Keratinocyte (primary cell): ENCODE results near the gene SIGLEC1. TPM values are rescaled to one million over a fixed set of nuclear protein-coding genes. Genes with fewer than 3 reads are reported as not detected.

Experiments used
- DNase-seq: peaks from one replicate; pipeline ENCODE4 v3.0.0-alpha.2; 2011; ENCODE audit warnings: low read depth, missing footprints, low spot score
- FAIRE-seq: peaks from 2 replicates; lab custom pipeline; 2011; peaks lifted over from hg19 to GRCh38; lab: Jason Lieb, UNC
- H2AFZ ChIP-seq: 2 replicates; pipeline ENCODE4 v1.6.0; 2012; ENCODE audit warnings: low read length, control low read depth, inconsistent platforms; ENCODE audit not compliant: control insufficient read depth
- H3K27ac ChIP-seq: 2 replicates; pipeline ENCODE4 v1.5.1; 2011; ENCODE audit warnings: low read length; ENCODE audit not compliant: control insufficient read depth, insufficient read depth
- H3K27me3 ChIP-seq: 3 replicates; pipeline ENCODE4 v1.6.0; 2011; ENCODE audit warnings: low read length; ENCODE audit not compliant: control insufficient read depth, insufficient read depth; ENCODE audit errors: extremely low read depth
- H3K36me3 ChIP-seq, 2 experiments: 2 replicates in 1 of 2; 3 replicates in 1 of 2; pipeline ENCODE4 v1.5.1; 2011; ENCODE audit warnings: low read length in 2 of 2, mild to moderate bottlenecking in 1 of 2; ENCODE audit not compliant: control insufficient read depth in 2 of 2, insufficient read depth in 2 of 2; ENCODE audit errors: extremely low read depth in 1 of 2
- H3K4me1 ChIP-seq: 3 replicates; pipeline ENCODE4 v1.5.1; 2011; ENCODE audit warnings: low read length; ENCODE audit not compliant: control insufficient read depth, insufficient read depth; ENCODE audit errors: extremely low read depth
- H3K4me2 ChIP-seq: 3 replicates; pipeline ENCODE4 v1.6.0; 2011; ENCODE audit warnings: low read depth, low read length; ENCODE audit not compliant: control insufficient read depth, insufficient read depth; ENCODE audit errors: extremely low read depth
- H3K4me3 ChIP-seq, 3 experiments: fragments of 200-600 bp in 1 of 3; sonication (generic) in 1 of 3; 2 replicates in 2 of 3; 3 replicates in 1 of 3; pipeline ENCODE4 v1.5.1; 2011 to 2016; ENCODE audit warnings: low read length in 3 of 3, mild to moderate bottlenecking in 3 of 3, control low read depth in 2 of 3, inconsistent platforms in 1 of 3, low read depth in 1 of 3, mixed read lengths in 1 of 3, mixed run types in 1 of 3, moderate library complexity in 1 of 3; ENCODE audit not compliant: control insufficient read depth in 2 of 3, insufficient read depth in 2 of 3; ENCODE audit errors: extremely low read depth in 1 of 3
- H3K79me2 ChIP-seq: 2 replicates; pipeline ENCODE4 v1.6.0; 2012; ENCODE audit warnings: low read length; ENCODE audit not compliant: control insufficient read depth, insufficient read depth
- H3K9ac ChIP-seq: 3 replicates; pipeline ENCODE4 v1.6.0; 2011; ENCODE audit warnings: low read length; ENCODE audit not compliant: control insufficient read depth, insufficient read depth; ENCODE audit errors: extremely low read depth
- H3K9me1 ChIP-seq: 3 replicates; pipeline ENCODE4 v1.6.0; 2011; ENCODE audit warnings: low read length; ENCODE audit not compliant: control insufficient read depth, insufficient read depth; ENCODE audit errors: extremely low read depth
- H3K9me3 ChIP-seq: 2 replicates; pipeline ENCODE4 v1.5.1; 2012; ENCODE audit warnings: low read depth, low read length; ENCODE audit not compliant: control insufficient read depth
- H4K20me1 ChIP-seq: 3 replicates; pipeline ENCODE4 v1.6.0; 2011; ENCODE audit warnings: low read length; ENCODE audit not compliant: control insufficient read depth, insufficient read depth; ENCODE audit errors: extremely low read depth
- EZH2 ChIP-seq: IDR thresholded peaks from one replicate; pipeline ENCODE4 v1.6.1; 2012; ENCODE audit warnings: inconsistent platforms, mild to moderate bottlenecking, low read length, moderate library complexity
- dilution Hi-C: fragments of 300-500 bp; cut with MboI; formaldehyde crosslinking; loops from one replicate; pipeline ENCODE4 v1.7.0; 2020; ENCODE audit warnings: low sequenced_read_pairs; ENCODE audit not compliant: extremely low pct_ligation_motif_present
- polyA plus RNA-seq, 5 experiments: library from polyadenylated mRNA; depleted of rRNA in 3 of 5; stranded (reverse) in 3 of 5; stranded (forward) in 1 of 5; unstranded in 1 of 5; fragments of >200 nt; gene quantifications; 1 replicate in 1 of 5; 2 replicates in 3 of 5; 3 replicates in 1 of 5; pipeline versions ENCODE4 v1.2.1 to v1.2.3, GENCODE V29; 2011 to 2012; ENCODE audit warnings: missing spikeins in 2 of 5, low read depth in 1 of 5, low replicate concordance in 1 of 5
- TF ChIP-seq, protein P1 (sequence below), 3 experiments: IDR thresholded peaks in 1 of 3; conservative IDR thresholded peaks in 1 of 3; optimal IDR thresholded peaks in 1 of 3; 2 replicates in 2 of 3; 3 replicates in 1 of 3; pipeline versions ENCODE3 to v1.5.1; 2011; ENCODE audit warnings: low read length in 3 of 3, mild to moderate bottlenecking in 3 of 3, moderate library complexity in 2 of 3, control low read depth in 1 of 3, inconsistent platforms in 1 of 3; ENCODE audit not compliant: insufficient read depth in 2 of 3; ENCODE audit errors: extremely low read depth in 1 of 3

Gene SIGLEC1
- polyA plus RNA-seq, 1 donor (not counting 4 experiments of a cell fraction or from before 2014, with no cell fraction given): not detected

DNA sequence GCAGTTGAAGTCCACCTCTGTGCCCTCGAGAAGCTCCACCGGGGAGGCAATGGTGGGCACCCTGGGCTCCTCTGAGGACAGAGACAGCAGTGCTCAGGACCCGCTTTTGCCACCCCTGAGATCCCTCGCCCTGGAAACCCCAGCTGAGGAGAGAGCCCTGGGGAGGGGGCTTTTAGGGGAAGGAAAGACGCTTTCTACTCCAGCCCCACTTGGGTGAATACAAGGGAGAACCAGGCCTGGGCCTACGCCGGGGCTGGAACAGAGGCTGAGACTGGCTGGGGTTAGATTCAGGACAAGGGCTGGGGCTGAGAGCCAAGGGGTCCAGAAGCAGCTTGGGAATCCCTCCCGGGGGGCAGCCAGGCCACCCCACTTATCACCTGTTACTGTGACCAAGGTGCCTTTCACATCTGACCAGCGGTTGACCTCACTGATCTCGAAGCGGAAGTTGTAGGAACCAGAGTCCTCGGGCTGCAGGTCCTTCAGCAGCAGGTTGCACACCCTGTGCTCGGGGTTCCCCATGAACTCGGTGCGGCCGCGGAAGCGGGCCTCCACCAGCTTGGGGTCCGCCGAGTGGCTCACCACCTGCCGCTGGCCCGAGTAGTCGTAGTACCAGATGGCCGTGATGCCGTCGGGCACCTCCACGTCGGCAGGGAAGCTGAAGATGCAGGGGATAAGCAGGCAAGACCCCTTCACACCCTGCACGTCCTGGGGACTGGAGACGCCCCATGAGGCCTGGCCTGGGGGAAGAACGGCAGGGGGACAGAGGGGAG lies 6.2 kb downstream of the SIGLEC1 start:
- H3K4me3 ChIP-seq: no peak overlapping the region
- no peaks in the 10 kb centered on the region for H3K4me1 ChIP-seq
- H2AFZ ChIP-seq: no peak overlapping the region
- H3K79me2 ChIP-seq: no peaks in the 10 kb centered on the region
- peaks cover 4% of the 10 kb centered on the region for H3K27me3 ChIP-seq
- H3K9ac ChIP-seq: no peak overlapping the region
- no peaks in the 10 kb centered on the region for H3K9me1 ChIP-seq
- no peak overlapping the region for H3K4me2 ChIP-seq
- H3K9me3 ChIP-seq: no peaks in the 10 kb centered on the region
- no peaks in the 10 kb centered on the region for H4K20me1 ChIP-seq
- no peak for FAIRE-seq
- no peak for DNase-seq
- H3K27ac ChIP-seq: no peak overlapping the region
- dilution Hi-C loops: no loop called here
- no peak for TF ChIP-seq EZH2
- TF ChIP-seq, protein P1, sequence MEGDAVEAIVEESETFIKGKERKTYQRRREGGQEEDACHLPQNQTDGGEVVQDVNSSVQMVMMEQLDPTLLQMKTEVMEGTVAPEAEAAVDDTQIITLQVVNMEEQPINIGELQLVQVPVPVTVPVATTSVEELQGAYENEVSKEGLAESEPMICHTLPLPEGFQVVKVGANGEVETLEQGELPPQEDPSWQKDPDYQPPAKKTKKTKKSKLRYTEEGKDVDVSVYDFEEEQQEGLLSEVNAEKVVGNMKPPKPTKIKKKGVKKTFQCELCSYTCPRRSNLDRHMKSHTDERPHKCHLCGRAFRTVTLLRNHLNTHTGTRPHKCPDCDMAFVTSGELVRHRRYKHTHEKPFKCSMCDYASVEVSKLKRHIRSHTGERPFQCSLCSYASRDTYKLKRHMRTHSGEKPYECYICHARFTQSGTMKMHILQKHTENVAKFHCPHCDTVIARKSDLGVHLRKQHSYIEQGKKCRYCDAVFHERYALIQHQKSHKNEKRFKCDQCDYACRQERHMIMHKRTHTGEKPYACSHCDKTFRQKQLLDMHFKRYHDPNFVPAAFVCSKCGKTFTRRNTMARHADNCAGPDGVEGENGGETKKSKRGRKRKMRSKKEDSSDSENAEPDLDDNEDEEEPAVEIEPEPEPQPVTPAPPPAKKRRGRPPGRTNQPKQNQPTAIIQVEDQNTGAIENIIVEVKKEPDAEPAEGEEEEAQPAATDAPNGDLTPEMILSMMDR (optimal IDR thresholded peaks at IDR 0.05 in 1 of 3, IDR thresholded peaks at IDR 0.05 in 1 of 3, conservative IDR thresholded peaks at IDR 0.05 in 1 of 3; ENCODE audit: extremely low read depth in 1 of 3, insufficient read depth in 2 of 3, low read length in 3 of 3): no peak
- H3K36me3 ChIP-seq: no peaks in the 10 kb centered on the region

DNA sequence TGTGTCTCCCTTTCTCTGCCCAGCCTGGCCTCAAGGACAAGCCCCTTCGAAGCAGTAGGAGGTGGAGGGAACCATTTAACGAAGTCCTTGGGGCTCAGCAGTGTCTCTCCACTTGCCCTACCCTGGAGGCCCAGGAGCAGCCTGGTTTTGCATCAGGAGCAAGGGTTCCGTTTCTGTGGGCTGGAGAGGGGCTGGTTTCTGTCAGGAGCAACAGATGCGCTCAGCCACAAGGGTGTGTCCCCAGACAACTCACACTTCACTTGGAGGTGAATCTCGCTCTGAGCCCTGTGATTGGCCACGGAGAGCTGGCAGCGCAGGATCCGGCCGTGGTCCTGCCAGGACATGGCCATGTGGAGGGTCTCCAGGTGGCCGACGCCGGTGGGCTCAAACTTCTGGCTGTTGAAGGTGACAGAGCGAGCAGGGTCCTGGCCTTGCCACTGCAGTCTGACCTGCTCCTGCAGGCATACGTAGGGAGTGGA lies 6.9 kb downstream of the SIGLEC1 start:
- no peak overlapping the region for H2AFZ ChIP-seq
- H3K9me1 ChIP-seq: no peaks in the 10 kb centered on the region
- H3K4me1 ChIP-seq: no peaks in the 10 kb centered on the region
- TF ChIP-seq, protein P1 (optimal IDR thresholded peaks at IDR 0.05 in 1 of 3, IDR thresholded peaks at IDR 0.05 in 1 of 3, conservative IDR thresholded peaks at IDR 0.05 in 1 of 3; ENCODE audit: extremely low read depth in 1 of 3, insufficient read depth in 2 of 3, low read length in 3 of 3): no peak
- TF ChIP-seq EZH2: no peak
- FAIRE-seq: no peak
- no peak overlapping the region for H3K4me3 ChIP-seq
- H3K36me3 ChIP-seq: no peaks in the 10 kb centered on the region
- no peaks in the 10 kb centered on the region for H3K79me2 ChIP-seq
- DNase-seq: no peak
- no peak overlapping the region for H3K27ac ChIP-seq
- H4K20me1 ChIP-seq: no peaks in the 10 kb centered on the region
- H3K9me3 ChIP-seq: no peaks in the 10 kb centered on the region
- H3K4me2 ChIP-seq: no peak overlapping the region
- H3K9ac ChIP-seq: no peak overlapping the region
- dilution Hi-C loops: no loop called here
- H3K27me3 ChIP-seq: peaks cover 4% of the 10 kb centered on the region
